HG03039 (cell line): ENCODE results near the gene FLVCR2.
"Not testable (repeated sequence)": the region's sequence is repeated elsewhere in the genome, so short reads cannot be mapped to it uniquely, and the experiment has no call there.

Experiments used
- ATAC-seq: cut with Tn5 transposase; IDR thresholded peaks from one replicate; pipeline ENCODE4 v1.9.1; 2021; ENCODE audit warnings: mild to moderate bottlenecking, moderate library complexity; ENCODE audit not compliant: unreplicated experiment

The FLVCR2 gene

DNA sequence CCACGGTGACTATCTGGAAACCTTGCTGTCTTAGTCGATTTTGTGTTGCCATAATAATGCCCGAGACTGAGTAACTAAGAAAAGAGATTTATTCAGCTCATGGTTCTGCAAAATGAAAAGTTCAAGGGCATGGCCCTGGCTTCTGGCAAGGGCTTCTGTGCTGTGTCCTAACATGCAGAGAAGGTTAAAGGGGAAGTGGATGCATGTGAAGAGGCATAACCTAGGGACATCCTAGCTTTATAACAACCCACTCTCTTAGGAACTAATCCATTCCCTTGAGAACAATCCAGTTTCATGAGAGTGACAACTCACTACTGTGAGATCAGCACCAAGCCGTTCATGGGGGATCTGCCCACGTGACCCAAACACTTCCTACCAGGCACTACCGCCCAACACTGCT, 11.5 kb downstream of the FLVCR2 start:
- ATAC-seq = no peak

DNA sequence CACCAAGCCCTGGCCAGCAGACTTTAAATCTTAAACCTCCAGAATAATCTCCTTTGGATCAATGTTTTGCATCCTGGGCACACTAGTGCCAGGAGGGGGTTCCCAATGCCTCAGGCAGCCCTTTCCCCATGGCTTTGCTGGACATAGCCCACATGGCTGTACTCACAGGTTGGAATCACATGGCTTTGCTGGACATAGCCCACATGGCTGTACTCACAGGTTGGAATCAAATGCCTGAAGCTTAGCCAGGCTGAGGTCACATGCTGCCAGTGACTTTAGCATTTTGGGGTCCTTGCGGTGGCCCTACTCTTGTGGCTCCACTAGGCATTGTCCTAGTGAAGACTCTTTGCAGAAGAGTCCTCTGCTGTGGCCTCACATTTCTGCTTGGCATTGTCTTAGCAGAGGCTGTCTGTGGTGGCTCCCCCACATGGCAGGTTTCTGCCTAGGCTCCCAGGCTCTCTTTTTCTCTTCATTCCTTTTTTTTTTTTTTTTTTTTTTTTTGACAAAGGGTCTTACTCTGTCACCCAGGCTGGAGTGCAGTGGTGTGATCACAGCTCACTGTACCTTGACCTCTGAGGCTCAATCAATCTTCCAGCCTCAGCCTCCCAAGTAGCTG, 13.0 kb downstream of the FLVCR2 start:
- ATAC-seq = no peak

DNA sequence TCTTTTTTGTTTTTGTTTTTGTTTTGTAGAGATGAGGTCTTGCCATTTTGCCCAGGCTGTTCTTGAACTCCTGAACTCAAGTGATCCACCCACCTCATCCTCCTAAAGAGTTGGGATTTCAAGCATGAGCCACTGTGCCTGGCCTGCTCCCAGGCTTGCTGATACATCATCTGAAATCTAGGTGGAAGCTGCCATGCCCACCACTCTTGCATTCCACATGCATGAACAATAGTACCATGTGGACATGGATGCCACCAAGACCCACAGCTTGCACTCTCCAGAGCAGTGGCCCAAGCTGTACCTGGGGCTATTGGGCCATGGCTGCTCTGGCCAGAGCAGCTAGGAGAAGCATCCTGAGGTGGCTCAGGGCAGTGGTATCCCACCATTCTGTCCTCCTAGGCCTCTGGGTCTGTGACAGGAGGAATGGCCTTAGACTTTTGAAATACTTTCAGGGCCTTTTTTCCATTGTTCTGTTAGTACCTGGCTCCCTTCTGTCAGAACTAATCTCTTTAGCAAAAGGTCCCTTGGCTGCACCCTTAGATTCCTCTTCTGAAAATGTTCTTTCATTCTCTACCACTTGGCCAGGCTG, 13.7 kb downstream of the FLVCR2 start:
- ATAC-seq = no peak

DNA sequence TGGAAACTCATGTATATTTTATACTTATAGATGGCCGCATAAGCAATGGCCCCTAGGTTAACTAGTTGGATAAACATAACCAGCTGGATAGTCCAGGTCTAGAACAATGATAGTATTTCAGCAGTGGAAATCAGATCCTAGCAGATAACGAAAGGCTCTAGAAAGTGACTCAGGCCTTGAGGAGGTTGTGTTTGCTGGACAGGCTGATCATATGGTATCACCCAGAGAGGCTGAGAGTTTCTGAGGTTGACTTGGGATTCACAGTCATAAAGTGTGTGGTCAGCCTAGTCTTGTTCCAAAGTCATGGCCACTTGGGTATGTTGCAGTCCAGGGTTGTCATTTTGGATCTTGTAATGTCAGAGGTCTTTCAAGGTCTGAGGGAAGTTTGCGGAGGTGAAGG, 16.8 kb downstream of the FLVCR2 start:
- ATAC-seq = no peak

DNA sequence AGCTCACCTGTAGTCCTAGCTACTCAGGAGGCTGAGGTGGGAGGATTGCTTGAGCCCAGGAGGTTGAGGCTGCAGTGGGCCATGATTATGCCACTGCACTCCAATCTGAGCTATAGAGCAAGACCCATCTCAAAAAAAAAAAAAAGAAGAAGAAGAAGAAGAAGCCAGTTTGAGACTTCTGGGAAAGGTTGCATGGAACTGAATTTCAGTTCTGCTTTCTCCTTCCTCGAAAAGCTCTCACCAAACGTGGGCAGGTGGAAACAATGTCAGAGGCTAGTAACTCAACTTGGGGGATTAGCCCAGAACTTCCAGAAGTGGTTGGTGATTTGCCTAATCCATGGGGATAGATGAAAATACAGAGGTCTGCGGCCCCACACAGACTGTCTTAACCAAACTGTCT, 18.7 kb downstream of the FLVCR2 start:
- no peak for ATAC-seq

DNA sequence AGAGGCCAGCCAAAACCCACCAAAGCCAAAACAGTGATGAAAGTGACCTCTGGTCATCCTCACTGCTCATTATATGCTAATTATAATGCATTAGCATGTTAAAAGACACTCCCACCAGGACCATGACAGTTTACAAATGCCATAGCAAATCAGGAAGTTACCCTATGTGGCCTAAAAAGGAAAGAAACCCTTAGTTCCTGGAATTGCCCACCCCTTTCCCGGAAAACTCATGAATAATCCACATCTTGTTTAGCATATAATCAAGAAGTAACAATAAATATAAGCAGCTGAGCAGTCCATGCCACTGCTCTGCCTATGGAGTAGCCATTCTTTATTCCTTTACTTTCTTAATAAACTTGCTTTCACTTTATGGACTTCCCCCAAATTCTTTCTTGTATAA, 21.7 kb downstream of the FLVCR2 start:
- not testable (repeated sequence) for ATAC-seq

DNA sequence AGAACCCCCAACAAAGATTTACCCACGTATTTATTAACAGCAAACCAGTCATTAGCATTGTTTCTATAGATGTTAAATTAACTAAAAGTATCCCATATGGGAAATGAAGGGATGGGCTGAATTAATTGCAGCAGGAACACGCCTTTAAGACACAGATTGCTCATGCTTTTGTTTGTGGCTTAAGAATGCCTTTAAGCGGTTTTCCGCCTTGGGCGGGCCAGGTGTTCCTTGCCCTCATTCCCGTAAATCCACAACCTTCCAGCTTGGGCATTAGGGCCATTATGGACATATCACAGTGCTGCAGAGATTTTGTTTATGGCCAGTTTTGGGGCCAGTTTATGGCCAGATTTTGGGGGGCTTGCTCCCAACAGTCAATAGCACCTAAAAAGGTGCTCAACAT, 22.6 kb downstream of the FLVCR2 start:
- not testable (repeated sequence) for ATAC-seq

DNA sequence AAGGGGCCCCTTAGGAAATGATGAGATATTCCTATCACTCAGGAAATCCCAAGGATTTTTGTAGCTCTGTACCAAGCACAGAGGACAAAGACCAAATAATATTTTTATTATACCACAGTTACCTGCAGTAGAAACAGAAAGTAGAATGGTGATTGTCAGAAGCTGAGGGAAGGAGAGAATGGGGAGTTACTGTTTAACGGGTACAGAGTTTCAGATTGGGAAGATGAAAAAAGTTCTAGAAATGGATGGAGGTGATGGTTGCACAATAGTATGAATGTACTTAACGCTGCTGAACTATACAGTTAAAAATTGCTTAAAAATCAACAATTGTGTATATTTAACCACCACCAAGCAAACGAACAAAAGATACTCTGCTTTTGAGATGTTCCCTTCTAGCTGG, 24.1 kb downstream of the FLVCR2 start:
- ATAC-seq = no peak

DNA sequence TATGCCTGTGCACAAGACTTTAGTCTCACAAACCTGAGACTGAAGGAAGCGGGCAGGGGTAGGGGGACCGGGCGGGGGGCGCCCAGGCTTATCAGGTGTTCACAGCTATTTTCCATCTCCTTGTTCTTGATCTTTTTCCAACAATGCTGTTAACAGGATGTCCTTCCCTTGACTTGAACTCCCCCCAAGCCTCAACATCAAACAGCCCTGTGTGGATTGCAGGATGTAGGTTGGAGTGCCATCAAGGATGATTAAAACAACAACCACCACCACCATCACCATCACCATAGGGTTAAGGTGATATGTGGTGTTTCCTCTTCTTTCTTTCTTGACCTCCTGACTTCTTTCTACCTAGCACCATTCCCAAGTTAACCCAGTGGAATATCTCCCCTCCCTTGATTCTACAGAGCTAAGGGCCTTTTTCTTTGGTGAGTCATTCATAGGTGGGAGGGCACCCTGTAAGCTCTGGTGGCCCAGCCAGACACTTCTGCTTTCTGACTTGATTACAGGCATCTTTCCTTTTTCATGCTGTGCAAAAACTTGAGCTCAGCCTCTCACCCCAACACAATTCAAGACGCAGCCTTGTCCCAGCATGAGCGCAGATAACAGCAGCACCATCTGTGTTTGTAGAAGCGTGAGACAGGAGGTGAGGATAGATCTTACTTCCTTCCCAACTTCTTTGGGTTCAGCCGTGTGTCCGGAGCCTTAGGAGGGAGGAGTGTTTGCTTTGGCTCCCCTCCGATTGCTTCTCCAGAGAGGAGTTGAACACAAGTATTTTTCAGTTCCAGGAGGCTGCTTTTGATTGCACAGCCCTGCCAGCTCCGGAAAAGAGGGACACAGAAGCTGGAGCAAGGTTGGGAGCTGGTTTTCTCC, 26.8 kb downstream of the FLVCR2 start:
- no peak for ATAC-seq

DNA sequence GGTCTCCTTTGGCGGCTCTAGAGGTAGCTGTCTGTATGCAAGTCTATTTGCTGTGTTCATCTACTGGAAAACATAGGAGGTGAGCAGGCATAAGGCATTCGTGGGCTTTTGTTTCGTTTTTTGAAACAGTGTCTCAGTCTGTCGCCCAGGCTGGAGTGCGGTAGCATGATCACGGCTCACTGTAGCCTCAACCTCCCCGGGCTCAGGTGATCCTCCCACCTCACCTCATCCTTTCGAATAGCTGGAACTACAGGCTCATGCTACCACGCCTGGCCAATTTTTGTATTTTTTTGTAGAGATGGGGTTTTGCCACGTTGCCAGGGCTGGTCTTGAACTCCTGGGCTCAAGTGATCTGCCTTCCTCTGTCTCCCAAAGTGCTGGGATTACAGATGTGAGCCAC, 27.5 kb downstream of the FLVCR2 start:
- no peak for ATAC-seq

DNA sequence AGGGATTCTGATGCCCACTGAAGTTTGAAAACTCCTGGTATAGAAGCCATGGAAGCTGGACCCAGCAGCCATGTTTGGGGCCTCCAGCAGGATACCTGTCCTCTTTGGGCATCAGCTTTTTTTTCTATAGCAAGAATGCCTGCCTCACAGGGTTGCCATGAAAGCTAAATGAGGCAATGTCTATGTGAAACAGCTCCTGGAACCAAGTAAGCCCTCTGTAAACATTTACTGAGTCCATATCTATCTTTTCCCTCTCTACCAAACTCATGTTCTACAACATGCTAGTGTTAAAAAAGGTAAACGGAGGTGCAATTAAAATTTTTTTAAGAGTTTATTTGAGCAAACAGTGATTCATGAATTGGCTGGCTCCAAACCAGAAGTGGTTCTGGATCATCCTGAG, 28.6 kb downstream of the FLVCR2 start:
- ATAC-seq = no peak

DNA sequence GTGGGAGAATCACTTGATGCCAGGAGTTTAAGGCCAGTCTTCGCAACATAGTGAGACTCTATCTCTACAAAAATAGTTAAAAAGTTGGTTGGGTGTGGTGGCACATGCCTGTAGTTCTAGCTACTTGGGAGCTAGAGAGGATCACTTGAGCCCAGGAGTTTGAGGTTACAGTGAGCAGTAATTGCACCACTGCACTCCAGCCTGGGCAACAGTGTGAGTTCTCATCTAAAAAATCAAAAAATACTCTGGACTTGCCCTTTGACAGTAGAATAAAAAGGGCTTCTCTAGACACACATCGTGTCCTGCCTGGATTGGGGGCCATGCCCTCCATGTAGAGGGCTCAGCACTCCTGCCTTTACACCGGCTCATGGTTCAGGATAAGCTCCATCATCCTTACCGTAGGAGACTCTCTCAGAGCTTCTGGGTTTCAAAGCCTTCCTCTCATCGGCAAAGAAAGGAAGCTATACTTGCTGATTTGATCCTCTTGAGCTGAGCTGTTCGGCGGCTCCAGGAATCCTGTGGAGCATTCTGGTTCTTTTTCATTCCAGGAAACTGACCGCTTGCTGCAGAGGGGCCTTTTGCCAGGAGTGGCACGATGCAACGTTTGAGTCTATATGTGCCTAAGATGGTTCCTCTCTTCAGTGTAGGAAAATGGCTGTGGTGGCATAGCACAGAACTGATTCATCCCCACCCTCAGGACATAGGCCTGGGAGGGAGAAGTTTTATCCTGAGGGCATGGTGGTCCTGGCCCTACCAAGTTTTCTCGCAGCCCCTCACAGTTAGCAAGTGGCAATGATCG, 29.6 kb downstream of the FLVCR2 start:
- ATAC-seq = no peak

DNA sequence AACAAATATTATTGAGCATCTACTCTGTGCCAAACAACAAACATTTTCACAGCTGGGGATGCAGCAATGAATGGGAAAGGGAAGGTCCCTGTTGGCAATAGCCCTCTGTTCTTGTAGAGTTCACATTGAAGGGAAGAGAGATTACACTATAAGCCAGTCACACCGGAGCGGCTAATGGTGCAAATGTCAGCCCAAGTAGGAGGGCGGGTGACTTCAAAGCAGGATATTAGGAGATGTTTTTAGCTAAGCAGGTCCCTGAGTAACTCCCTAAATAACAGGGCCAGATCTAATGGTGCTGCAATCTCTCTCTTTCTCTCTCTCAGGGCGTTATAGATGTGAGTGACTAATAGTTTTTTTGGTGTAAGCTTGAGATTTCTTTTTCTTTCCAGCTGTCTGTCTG, 30.7 kb downstream of the FLVCR2 start:
- ATAC-seq = no peak

DNA sequence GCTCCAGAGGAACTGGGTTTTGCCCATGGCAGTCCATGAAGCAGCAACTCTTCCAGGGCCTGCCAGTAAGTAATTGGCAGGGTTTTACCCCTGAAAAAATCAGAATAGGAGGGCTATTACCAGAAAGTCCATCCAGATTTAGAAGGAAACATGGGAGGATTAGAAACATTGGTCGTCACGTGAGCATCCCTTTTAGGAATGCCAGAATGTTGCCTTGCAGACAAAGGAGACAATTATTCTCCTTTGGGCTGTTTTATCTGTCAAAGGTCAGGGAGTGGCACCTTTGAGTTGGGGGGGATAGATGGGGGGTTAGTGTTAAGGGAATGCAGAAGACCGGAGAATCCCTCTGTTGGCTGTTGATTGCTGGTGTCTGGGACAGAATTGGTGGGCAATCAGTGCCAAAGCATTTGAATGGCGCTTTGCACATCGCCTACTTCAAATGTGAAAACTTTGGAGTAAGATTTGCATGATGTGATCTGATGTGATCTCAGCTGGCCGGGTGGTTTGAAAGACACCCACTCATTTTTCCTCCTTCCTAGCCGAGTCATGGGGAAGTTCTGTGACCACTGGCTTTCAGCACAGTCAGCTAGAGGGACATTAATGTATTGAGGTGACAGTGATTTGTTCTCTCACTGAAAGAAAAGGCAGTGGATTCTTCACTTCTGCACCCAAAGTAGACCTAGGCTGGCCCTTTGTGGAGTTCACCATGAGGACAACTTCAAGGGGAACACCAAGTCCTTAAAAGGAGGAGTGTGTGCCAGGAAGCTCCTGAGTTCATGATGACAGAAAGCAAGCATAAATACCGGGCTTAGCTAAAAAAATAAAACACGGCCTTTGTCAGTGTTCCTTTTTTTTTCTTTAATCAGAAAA, 31.4 kb downstream of the FLVCR2 start:
- ATAC-seq = no peak

DNA sequence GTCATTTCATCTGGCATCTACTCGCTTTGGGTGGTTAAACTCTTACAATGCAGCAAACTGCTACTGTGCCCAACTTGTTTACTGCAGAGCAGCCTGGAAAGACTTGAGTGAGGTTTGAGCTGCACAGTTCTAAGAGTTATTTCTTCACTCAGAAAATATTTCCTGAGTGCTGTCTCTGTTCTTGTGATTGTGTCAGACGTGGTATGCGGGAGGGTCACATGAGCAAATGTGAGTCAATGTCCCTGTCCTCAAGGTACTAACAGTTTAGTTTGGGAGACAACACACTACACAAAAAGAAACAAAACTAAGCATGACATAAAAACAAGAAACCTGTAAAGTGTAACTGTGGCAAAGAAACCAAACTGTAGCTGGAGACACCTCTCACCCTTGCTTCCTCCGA, 32.4 kb downstream of the FLVCR2 start:
- no peak for ATAC-seq

DNA sequence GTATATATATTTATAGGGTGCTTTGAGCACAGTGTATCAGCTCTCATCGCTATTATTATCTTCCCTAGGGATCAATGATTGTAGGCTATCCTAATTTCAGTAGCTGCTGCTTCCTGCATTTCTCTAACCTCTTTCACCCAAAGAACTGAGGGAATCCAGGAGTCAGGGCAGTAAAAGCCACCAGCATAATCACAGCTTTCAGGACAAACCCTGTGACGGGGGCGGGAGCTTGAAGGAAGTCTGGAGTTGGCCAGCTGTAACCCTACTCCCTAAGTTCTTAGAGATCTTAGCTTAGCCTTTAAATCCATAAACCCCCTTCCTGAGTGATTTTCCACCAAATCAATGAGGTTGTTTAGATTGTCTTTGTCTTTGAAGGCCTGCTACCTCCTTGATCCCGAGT, 33.7 kb downstream of the FLVCR2 start:
- no peak for ATAC-seq

DNA sequence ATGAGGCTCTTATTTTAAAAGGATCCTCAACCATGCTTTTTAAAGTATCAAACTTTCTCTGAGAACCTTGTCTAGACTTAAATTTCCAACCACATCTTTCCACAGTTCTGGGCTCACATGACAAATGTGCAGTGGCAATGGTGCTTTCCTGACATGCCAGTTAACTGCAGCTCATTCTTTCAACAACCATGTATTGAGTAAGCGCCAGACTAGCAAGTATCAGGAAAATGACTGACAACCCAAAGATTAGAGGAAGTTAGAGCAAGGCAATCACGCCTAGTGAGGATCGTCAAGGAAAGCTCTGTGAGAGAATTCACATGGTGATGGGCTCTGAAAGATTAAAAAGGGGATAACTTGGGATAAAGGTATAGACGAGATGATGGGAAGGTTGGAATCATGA, 35.8 kb downstream of the FLVCR2 start:
- ATAC-seq = no peak

DNA sequence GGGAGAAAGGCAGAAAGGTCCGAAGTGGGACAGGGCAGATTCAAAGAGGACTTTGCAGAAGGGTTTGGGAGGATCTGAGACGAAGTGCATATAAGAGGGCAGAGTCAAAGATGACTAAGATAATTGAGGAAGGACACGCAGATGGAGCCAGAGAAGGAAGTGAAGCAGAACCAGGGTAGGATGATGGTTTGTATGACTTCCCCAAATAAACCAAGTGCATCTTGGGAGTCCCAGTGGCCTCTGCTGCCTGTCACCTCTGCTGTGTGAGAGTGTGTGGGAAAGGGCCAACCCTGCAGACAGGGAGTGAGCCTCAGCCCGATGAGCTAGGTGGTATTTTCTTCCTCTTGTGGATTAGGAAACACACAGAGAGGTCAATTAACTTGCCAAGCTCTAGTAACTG, 36.8 kb downstream of the FLVCR2 start:
- ATAC-seq = no peak

DNA sequence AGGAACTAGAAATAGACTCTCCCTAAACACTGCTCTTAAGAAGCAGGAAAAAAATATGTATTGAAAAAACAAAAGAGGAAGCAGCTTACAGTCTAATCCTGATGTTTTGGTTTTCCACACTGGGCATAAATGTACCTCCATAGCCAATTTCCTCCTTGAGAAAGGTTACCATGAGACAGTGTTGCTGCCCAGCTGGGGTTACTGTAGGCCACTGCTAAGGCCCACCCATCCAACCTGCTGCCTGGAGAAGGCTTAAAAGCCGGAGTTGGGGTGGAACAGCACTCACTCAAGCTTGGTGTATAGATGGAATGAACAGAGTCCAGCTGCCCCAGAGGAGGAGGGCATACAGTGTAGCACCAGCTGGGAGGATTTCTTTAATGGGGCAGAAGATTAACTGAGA, 41.1 kb downstream of the FLVCR2 start:
- no peak for ATAC-seq

DNA sequence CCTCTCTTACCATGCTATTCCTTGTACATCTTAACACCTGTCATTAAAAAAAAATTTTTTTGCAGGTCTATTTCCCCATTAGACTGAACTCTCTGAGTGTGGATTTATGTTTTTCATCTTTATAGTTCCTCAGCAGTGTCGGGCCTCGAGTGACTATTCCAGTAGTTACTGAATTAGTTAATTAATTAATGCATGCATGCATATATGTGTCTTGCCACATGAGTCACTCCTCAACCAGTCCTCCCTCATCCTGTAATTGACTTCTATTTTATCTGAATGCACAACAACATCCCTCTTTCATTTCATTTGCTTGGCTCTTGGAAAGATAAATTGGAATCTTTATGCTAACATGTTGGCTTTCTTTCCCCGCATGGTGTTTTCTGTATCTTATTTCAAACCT, 46.6 kb downstream of the FLVCR2 start:
- no peak for ATAC-seq

DNA sequence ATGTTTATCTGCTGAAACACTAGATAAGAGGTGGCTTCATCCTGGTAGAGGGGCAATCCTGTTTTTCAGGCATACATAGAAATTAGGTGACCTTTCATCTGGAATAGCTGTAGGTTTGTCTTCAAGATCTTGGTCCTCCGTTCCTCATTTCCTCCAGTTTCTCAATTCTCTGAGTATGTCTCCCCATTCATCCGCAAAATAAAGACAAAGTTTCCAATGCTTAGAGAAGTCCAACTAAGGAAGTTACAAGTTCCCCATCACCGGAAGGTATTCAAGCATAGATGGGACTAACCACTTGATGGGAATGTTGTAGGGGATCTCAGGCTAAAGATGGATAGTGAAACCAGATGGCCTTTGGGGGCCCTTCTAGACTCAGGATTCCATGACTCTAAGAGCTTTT, 48.0 kb downstream of the FLVCR2 start:
- ATAC-seq = no peak
